HCT116 (cell line): ENCODE measurements around the gene ZNF486. TPM values are rescaled to one million over a fixed set of nuclear protein-coding genes. Genes with fewer than 3 reads are reported as not detected.
"Not testable (repeated sequence)": the region's sequence is repeated elsewhere in the genome, so short reads cannot be mapped to it uniquely, and the experiment has no call there.

ENCODE experiments used
- ATAC-seq: fragments of 200-7000 bp; cut with Tn5 transposase; 2 replicates; pipeline ENCODE4 v1.9.1; 2020; ENCODE audit warnings: mild to moderate bottlenecking, moderate library complexity
- BruUV-seq: library from RNA; stranded (reverse); fragments of 400-500 nt; replicated peaks from 2 replicates; lab custom pipeline; 2021; lab: Mats Ljungman, UMichigan
- CTCF ChIA-PET: fragments of 300-600 bp; sonication (Branson Sonifier 250); formaldehyde crosslinking; loops from one replicate; lab custom pipeline; 2021; ENCODE audit warnings: antibody characterized with exemption; lab: Charles Lee
- POLR2A ChIA-PET: fragments of 300-600, 350-600 bp; sonication (Branson Sonifier 250); formaldehyde crosslinking; loops from one replicate; lab custom pipeline; 2021; ENCODE audit warnings: antibody characterized with exemption; lab: Charles Lee
- RAD21 ChIA-PET, 2 experiments: fragments of 300-600 bp; sonication (Branson Sonifier 250); formaldehyde crosslinking; loops; one replicate each; lab custom pipeline; 2023; ENCODE audit warnings: low total read pairs in 2 of 2; ENCODE audit not compliant: uncharacterized antibody in 2 of 2, unreplicated experiment in 2 of 2, low non-redundant PET in 1 of 2; lab: Charles Lee
- DNase-seq: peaks from one replicate; pipeline ENCODE4 v3.0.0-alpha.2; 2010; ENCODE audit warnings: low read depth, low spot score
- H2AFZ ChIP-seq: fragments of 200-600 bp; shearing (Covaris generic), sonication (generic); 2 replicates; pipeline ENCODE4 v1.6.1; 2017; ENCODE audit warnings: low read depth, mixed run types, mixed read lengths, antibody characterized with exemption, low read length; ENCODE audit not compliant: poor library complexity, severe bottlenecking
- H3K27ac ChIP-seq: 2 replicates; pipeline ENCODE4 v1.5.1; 2012; ENCODE audit warnings: low read depth, low read length
- H3K27me3 ChIP-seq: fragments of 200-600 bp; sonication (generic); 2 replicates; pipeline ENCODE4 v1.6.1; 2016; ENCODE audit warnings: mixed run types, low read length, mixed read lengths; ENCODE audit not compliant: insufficient read depth
- H3K36me3 ChIP-seq, 2 experiments: fragments of 200-500 bp in 1 of 2; fragments of 200-600 bp in 1 of 2; sonication (Bioruptor generic) in 1 of 2; sonication (generic) in 1 of 2; 2 replicates each; pipeline versions ENCODE4 v1.5.1 to v1.6.1; 2014 to 2016; ENCODE audit warnings: low read length in 2 of 2, inconsistent platforms in 1 of 2, mixed read lengths in 1 of 2, mixed run types in 1 of 2; ENCODE audit not compliant: insufficient read depth in 2 of 2, control insufficient read depth in 1 of 2
- H3K4me1 ChIP-seq, 2 experiments: fragments of 200-600 bp in 1 of 2; sonication (generic) in 1 of 2; 2 replicates each; pipeline versions ENCODE4 v1.5.1 to v1.6.1; 2012 to 2017; ENCODE audit warnings: low read length in 2 of 2, inconsistent platforms in 1 of 2, mild to moderate bottlenecking in 1 of 2, mixed read lengths in 1 of 2, mixed run types in 1 of 2, moderate library complexity in 1 of 2; ENCODE audit not compliant: insufficient read depth in 2 of 2, control insufficient read depth in 1 of 2
- H3K4me2 ChIP-seq: fragments of 200-600 bp; sonication (generic); 2 replicates; pipeline ENCODE4 v1.6.1; 2017; ENCODE audit warnings: mixed run types, low read length, mixed read lengths
- H3K4me3 ChIP-seq, 2 experiments: fragments of 200-600 bp in 1 of 2; sonication (generic) in 1 of 2; replicated peaks in 1 of 2; 2 replicates each; pipeline ENCODE4 v1.5.1; 2011 to 2016; ENCODE audit warnings: low read length in 2 of 2, control low read depth in 1 of 2, low read depth in 1 of 2, mild to moderate bottlenecking in 1 of 2, mixed read lengths in 1 of 2, mixed run types in 1 of 2
- H3K79me2 ChIP-seq: fragments of 200-600 bp; sonication (generic); 2 replicates; pipeline ENCODE4 v1.6.1; 2017; ENCODE audit warnings: mild to moderate bottlenecking, mixed run types, low read length, moderate library complexity, mixed read lengths; ENCODE audit not compliant: insufficient read depth
- H3K9ac ChIP-seq: fragments of 200-600 bp; sonication (generic); 2 replicates; pipeline ENCODE4 v1.6.1; 2016; ENCODE audit warnings: low read length, mixed read lengths
- H3K9me2 ChIP-seq: fragments of 200-600 bp; sonication (generic), shearing (Covaris generic); 2 replicates; pipeline ENCODE4 v1.6.1; 2017; ENCODE audit warnings: mixed run types, mild to moderate bottlenecking, moderate library complexity; ENCODE audit not compliant: insufficient read depth
- H3K9me3 ChIP-seq, 2 experiments: fragments of 200-500 bp in 1 of 2; fragments of 200-600 bp in 1 of 2; sonication (Bioruptor generic) in 1 of 2; sonication (generic) in 1 of 2; 2 replicates each; pipeline ENCODE4 v1.6.1; 2014 to 2017; ENCODE audit warnings: low read length in 2 of 2, mixed read lengths in 2 of 2, inconsistent platforms in 1 of 2, low read depth in 1 of 2, mild to moderate bottlenecking in 1 of 2, mixed run types in 1 of 2, moderate library complexity in 1 of 2; ENCODE audit not compliant: control insufficient read depth in 1 of 2, insufficient read depth in 1 of 2
- H4K20me1 ChIP-seq: fragments of 200-600 bp; sonication (generic), shearing (Covaris generic); 2 replicates; pipeline ENCODE4 v1.6.1; 2017; ENCODE audit warnings: mixed run types, mild to moderate bottlenecking, moderate library complexity; ENCODE audit not compliant: insufficient read depth
- EGR1 ChIP-seq: IDR thresholded peaks from 2 replicates; pipeline ENCODE4 v1.6.1; 2012; ENCODE audit warnings: low read depth
- EZH2phosphoT487 ChIP-seq: fragments of 200-600 bp; IDR thresholded peaks from 2 replicates; pipeline ENCODE4 v1.6.1; 2018; ENCODE audit warnings: antibody characterized with exemption, borderline replicate concordance
- REST ChIP-seq: IDR thresholded peaks from 2 replicates; pipeline ENCODE4 v1.6.1; 2012; ENCODE audit warnings: low read depth
- SIN3A ChIP-seq: IDR thresholded peaks from 2 replicates; pipeline ENCODE4 v1.6.1; 2012; ENCODE audit warnings: low read depth
- YY1 ChIP-seq: IDR thresholded peaks from 2 replicates; pipeline ENCODE4 v1.6.1; 2011; ENCODE audit warnings: low read length, low read depth, moderate library complexity, mild to moderate bottlenecking; ENCODE audit not compliant: insufficient replicate concordance; ENCODE audit errors: extremely low read depth
- ZBTB33 ChIP-seq: IDR thresholded peaks from 2 replicates; pipeline ENCODE4 v1.6.1; 2011; ENCODE audit warnings: mild to moderate bottlenecking, low read length, moderate library complexity; ENCODE audit not compliant: insufficient replicate concordance; ENCODE audit errors: extremely low read depth
- intact Hi-C: fragments of 100-400 bp; cut with micrococcal nuclease; formaldehyde crosslinking; loops from 2 replicates; pipeline ENCODE4 v1.10.0; 2022
- total RNA-seq: library from RNA; stranded (reverse); gene quantifications from one replicate; pipeline ENCODE4 v1.2.1, GENCODE V29; 2021; ENCODE audit not compliant: unreplicated experiment

ZNF486 gene
- total RNA-seq, 1 experiment from 2014 or later, result not detected

DNA sequence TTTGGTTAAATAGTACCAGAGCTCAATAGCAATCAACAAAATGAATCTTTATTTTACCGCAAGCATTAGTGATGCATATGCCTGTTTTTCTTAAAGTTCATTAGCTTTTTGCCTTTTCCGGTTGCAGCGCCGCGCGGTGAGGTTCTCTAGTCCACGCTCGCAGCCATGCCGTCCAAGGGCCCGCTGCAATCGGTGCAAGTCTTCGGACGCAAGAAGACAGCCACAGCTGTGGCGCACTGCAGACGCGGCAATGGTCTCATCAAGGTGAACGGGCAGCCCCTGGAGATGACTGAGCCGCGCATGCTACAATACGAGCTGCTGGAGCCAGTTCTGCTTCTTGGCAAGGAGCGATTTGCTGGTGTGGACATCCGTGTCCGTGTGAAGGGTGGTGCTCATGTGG, 42.1 kb upstream of the ZNF486 start:
- TF ChIP-seq ZBTB33 (no peak), SIN3A (no peak), YY1 (no peak), REST (no peak), EGR1 (no peak), EZH2phosphoT487 (no peak)
- TF ChIP-seq, all 23 proteins: peak for 0
- RAD21 ChIA-PET, result no interaction called here
- POLR2A ChIA-PET, result no interaction called here

DNA sequence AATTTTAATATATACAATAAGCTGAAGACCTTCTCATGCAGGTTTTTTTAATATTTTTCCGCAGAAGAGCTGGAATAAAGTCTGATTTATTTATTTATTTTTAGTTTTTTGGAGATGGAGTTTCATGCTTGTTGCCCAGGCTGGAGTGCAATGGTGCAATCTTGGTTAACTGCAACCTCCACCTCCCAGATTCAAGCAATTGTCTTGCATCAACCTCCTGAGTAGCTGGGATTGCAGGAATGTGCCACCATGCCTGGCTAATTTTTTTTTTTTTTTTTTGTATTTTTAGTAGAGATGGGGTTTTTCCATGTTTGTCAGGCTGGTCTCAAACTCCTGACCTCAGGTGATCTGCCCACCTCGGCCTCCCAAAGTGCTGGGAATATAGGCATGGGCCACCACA, 34.1 kb upstream of the ZNF486 start:
- POLR2A ChIA-PET, H3K4me2 ChIP-seq, H3K9ac ChIP-seq, H3K36me3 ChIP-seq, BruUV-seq, CTCF ChIA-PET, H3K27ac ChIP-seq, intact Hi-C loops, H3K4me1 ChIP-seq, DNase-seq, ATAC-seq, H3K27me3 ChIP-seq, H3K4me3 ChIP-seq, H4K20me1 ChIP-seq, H3K9me2 ChIP-seq, H2AFZ ChIP-seq, RAD21 ChIA-PET, H3K79me2 ChIP-seq: not testable (repeated sequence)
- H3K9me3 ChIP-seq, result peaks cover 6 to 20% of the 10 kb centered on the region in 2 experiments; a peak in 2 of 4 replicates

More for the DNA sequence above, 42.1 kb upstream of the ZNF486 start:
- no TSS peak for BruUV-seq
- no peak for DNase-seq
- no peak overlapping the region for H3K9ac ChIP-seq
- H3K4me3 ChIP-seq, result no peak overlapping the region
- H3K4me2 ChIP-seq, result no peak overlapping the region
- no peaks in the 10 kb centered on the region for H3K4me1 ChIP-seq
- no peaks in the 10 kb centered on the region for H3K27me3 ChIP-seq
- H3K79me2 ChIP-seq, result no peaks in the 10 kb centered on the region
- CTCF ChIA-PET, result no interaction called here
- ATAC-seq, result no peak
- intact Hi-C loops, result no loop called here
- no peaks in the 10 kb centered on the region for H4K20me1 ChIP-seq
- H3K36me3 ChIP-seq, result no peaks in the 10 kb centered on the region
- H2AFZ ChIP-seq, result no peak overlapping the region
- H3K9me3 ChIP-seq, result peaks cover 21 to 41% of the 10 kb centered on the region in 2 experiments; a peak in 2 of 4 replicates
- H3K27ac ChIP-seq, result no peak overlapping the region
- no peaks in the 10 kb centered on the region for H3K9me2 ChIP-seq

- H3K9ac ChIP-seq, BruUV-seq, H3K4me3 ChIP-seq, CTCF ChIA-PET, H3K4me2 ChIP-seq, intact Hi-C loops, H3K9me2 ChIP-seq, H3K36me3 ChIP-seq, H2AFZ ChIP-seq, H3K4me1 ChIP-seq, H3K79me2 ChIP-seq, DNase-seq, POLR2A ChIA-PET, RAD21 ChIA-PET, ATAC-seq, H3K27me3 ChIP-seq, H3K27ac ChIP-seq, H4K20me1 ChIP-seq: not testable (repeated sequence)
- H3K9me3 ChIP-seq, result peaks cover 0 to 11% of the 10 kb centered on the region in 2 experiments; a peak in 1 of 4 replicates
Observed at GRCh38 chr19:20137714-20138113, 29.3 kb upstream of the ZNF486 start.
